NCI-H2196 (cell line): Measurements from ENCODE around the gene MFAP4.
A peak's percentile ranks its signal among the peaks of the same experiment; 100 is the strongest.

ENCODE experiments used
- DNase-seq: peaks from one replicate; lab custom pipeline; 2025; ENCODE audit not compliant: unreplicated experiment; lab: John Stamatoyannopoulos, UW

The MFAP4 gene

DNA sequence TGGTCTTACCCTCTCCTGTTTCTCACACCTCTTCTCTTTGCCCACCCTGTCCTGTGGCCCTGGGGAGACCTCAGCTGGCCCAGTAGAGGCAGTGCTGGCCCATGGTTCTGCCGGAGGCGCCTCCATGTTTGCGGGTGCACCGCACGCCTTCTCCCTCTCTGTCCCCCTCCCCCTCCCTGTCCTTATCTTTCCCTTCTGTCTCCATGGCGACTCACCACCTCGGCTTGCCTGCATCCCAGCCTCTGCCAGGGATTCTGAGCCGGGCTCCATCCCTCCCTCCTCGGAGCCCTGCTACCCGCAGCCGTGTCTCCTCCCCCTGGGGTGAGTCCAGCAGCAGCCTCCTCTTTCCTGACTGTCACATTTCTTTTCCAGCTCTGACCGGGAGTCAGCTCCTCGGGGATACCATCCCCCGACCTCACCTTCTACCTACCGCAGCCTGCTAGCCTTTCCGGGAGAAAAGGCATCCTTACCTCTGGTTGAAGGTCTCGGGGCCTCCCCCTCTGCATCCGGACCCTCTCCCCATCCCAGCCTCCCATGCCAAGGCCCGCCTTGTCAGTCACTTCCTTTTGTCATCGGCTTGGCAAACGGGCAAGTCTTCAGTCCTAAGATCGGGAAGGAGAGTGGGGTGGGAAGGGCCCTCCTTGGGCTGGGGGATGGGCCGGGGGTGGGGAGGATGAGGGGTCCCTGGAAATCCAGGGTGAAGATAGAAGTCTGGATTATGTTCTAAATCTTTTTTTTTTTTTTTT is 24.1 kb upstream of the MFAP4 start, which contains the start of gene RNF112:
Gene RNF112 (plus strand): TSS at position 358 of the 746 bp plus-strand sequence. CDS start 177 bp downstream, at position 535.
- DNase-seq, result no peak

GRCh38 chr17:19410091-19410490 is 23.1 kb upstream of the MFAP4 start:
- DNase-seq, result no peak

GRCh38 chr17:19409509-19409908 is 22.5 kb upstream of the MFAP4 start:
- DNase-seq, result no peak

DNA sequence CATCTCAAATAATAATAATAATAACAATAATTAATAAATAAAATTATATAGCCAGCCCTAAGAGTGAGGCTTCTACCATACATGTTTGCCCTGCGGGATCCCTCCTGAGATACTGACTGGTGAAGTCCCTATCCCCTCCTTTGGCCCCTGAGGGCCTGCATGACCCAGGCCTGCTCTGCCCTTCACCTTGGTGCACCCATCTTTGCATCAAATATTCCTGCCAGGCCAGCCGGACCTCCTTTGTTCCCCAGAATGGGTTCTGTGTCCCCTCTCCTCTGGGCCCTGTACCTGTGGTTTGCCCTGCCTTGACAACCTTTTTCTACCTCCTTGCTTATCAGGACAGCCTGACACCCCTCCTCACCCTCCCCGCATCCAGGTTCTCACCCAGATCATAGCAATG is 22.1 kb upstream of the MFAP4 start:
- DNase-seq, result no peak

DNA sequence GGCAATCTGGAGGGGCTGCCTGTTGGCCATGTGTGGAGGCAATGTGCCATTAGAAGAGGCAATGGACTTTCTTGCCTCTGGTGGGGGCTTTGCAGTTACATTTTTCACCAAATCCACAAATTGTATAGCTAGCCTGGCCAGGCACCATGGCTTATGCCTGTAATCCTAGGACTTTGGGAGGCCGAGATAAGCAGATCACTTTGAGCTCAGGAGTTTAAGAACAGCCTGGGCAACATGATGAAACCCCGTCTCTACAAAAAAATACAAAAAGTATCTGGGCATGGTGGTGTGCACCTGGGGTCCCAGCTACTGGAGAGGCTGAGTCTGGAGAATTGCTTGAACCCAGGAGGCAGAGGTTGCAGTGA is 21.3 kb upstream of the MFAP4 start:
- DNase-seq, result no peak

GRCh38 chr17:19407601-19408345 is 20.8 kb upstream of the MFAP4 start:
- no peak for DNase-seq

DNA sequence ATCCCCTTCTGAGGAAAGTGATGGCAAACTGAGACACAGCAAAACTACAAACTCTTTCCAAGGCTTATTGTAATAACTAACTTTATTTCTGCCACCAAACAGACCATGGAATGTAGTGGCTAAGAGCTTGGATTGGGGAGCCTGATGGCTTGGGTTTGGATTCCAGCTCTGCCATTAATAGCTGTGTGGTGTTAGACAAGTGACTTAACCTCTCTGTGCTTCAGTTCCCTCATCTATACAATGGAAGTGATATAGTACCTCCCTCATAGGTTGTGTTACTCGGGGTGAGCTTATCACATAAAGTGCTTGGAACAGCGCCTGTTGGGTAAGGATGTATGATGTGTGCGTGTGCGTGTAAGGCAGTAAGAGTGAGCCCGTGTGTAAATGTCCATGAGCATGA is 18.1 kb upstream of the MFAP4 start:
- DNase-seq, result no peak

DNA sequence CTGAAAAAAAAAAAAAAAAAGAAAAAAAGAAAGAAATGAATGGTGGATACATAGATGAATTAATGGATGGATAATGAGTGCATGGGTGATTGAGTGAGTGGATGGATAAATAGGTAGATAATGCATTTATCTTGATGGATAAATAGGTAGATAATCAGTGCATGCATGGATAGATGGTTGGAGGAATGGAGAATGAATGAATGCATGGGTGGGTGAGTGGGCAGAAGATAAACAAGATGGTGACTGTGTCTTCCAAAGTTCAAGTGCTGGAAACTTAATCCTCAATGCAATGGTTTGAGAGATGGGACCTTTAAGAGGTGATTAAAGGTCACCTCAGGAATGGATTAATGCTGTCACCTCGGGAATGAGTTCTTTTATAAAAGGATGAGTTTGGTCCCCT is 17.3 kb upstream of the MFAP4 start:
- DNase-seq, result no peak

DNA sequence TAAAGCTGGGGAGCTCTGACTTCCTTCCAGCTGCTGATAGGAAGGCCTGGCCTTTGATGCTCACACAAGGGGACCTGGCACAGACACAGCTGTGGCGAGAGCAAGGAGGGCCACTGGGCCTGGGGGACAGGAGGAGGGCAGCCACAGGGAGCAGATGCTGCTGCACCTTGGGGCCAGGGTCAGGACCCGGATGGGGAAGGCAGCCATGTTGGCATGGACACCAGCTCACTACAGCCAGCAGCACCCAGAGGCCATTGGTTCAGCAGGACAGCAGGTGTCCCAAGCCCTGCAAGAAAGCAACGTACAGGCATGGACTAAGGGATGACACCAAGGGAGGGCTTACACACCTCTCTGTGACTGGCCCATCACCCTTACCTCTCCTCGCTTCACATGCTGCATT is 16.0 kb upstream of the MFAP4 start:
- DNase-seq, result no peak

DNA sequence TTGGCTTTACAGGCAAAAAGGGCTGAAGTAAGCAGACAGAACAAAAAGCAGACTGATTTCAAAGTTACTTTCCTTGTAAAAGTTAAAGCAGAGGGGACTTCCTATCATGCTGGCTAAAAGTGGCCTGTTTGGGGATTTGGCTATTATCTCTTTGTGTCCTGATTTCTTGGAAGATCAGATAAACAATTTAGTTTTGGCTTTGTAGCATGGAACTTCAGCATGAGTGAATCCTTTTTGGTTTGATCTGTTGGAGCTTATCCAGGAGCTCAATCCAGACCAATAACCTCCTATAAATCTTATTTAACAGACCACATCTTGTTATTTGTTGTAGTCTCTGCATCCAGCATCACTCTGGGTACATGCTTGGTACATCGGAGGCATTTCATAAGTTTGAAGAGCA is 15.2 kb upstream of the MFAP4 start:
- no peak for DNase-seq

DNA sequence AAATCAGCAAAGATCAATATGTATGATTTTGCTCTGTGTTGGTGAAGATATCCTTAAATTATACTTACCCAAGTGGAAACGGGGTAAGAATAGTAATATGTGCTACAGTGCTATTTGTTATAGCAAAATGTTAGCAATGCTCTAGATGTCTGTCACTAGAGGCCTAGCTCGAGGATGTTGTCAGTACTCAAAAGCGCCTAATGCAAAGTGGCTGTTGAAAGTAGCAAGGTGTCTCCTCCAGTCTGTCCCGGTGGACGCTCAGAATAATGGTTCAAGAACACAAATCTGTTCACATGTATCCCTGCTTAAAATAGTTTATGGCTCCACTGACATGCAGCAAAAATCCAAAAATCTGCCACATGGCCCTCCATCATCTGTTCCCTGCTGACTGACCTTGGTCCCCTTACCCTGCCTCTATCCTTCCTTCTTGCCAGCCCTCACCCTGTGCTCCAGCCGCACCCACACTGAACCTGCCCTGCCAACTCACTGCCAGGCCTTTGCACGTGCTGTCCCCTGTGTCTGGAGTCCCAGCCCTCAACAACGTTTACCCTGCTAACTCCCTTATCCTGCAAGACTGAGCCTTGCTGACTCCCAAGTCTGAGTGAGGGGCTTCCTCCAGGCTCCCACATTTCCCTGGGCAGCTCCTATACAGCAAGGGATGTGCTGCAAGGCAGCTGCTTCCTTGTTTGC is 14.5 kb upstream of the MFAP4 start:
- no peak for DNase-seq

DNA sequence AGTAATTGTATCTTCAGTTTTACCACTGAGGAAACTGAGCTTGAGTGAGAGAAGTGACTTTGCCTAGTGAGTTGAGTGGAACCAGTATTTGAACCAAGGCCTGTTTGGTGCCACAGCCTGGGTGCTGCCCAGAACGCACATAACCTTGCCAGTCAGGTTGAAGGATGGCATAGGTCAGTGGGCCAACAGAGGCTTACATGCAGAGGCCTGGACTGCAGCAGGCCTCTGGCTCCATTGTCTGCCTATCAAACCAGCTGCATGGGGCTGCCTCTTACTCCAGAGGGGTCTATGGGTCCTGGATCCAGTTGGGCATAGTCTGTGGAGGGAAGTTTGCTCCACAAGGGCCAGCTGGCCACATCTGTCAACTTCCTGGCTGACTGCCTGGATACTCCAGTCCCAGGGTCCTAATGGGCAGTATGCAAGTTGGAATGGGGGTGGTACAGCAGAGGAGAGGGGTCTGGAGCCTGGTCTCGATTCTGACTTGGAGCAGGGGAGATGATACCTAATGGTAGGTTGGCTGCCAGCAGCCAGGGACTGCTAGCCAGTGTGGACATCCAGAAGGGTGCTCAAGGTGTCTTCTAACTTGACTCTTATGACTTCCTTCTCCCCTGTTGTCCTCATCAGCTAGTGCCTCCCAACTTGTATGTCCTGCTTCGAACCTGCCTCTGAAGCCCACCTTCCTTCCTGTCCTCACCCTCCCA is 12.9 kb upstream of the MFAP4 start:
- DNase-seq, result no peak

GRCh38 chr17:19398301-19399181 is 11.6 kb upstream of the MFAP4 start:
- no peak for DNase-seq

DNA sequence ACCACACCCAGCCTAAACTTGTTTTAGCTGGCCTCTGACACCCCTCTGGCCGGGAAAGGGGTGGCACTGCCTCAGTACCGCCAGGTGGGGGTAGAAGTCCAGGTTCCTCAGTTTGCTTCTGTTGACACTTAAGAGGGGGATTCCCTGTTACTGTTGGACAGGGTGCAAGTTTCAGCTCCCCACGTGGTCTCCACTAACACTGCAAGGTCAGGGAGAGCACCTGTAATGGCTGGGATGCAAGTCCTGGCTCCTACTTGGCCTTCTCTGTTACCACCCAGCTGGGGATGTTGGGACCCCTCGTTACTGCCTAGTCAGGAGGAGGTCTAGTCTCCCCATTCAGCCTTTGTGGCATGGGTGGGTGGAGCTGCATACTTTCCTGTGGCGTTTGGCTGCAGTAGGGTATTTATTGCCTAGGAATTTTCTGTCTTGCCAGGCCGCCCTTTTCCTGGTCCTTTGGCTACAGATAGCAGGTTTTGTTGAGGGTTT is 10.6 kb upstream of the MFAP4 start:
- DNase-seq, result no peak

GRCh38 chr17:19392303-19392702 is 5.3 kb upstream of the MFAP4 start:
- no peak for DNase-seq

DNA sequence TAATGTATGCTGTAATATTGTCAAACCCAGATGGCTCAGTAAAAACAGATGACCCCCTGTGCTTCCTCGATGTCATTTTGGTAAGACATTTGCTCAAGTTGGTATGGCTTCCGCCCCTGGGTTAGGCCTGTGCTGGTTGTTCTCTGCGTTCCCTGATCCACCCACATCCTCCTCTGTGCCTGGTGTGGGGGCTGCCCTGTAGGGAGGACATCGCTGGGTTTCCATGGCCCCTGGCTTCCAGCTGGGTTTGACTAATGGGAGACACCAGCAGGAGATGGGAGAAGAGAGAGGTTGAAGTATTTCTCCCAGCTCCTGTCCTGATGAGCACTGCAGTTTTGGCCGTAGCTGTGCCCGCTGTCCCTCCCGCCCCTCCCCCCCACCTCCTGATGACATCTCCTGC is 4.4 kb upstream of the MFAP4 start:
- DNase-seq, result no peak

- no peak for DNase-seq
These were observed 4.0 kb upstream of the MFAP4 start for GRCh38 chr17:19390951-19391350.

DNA sequence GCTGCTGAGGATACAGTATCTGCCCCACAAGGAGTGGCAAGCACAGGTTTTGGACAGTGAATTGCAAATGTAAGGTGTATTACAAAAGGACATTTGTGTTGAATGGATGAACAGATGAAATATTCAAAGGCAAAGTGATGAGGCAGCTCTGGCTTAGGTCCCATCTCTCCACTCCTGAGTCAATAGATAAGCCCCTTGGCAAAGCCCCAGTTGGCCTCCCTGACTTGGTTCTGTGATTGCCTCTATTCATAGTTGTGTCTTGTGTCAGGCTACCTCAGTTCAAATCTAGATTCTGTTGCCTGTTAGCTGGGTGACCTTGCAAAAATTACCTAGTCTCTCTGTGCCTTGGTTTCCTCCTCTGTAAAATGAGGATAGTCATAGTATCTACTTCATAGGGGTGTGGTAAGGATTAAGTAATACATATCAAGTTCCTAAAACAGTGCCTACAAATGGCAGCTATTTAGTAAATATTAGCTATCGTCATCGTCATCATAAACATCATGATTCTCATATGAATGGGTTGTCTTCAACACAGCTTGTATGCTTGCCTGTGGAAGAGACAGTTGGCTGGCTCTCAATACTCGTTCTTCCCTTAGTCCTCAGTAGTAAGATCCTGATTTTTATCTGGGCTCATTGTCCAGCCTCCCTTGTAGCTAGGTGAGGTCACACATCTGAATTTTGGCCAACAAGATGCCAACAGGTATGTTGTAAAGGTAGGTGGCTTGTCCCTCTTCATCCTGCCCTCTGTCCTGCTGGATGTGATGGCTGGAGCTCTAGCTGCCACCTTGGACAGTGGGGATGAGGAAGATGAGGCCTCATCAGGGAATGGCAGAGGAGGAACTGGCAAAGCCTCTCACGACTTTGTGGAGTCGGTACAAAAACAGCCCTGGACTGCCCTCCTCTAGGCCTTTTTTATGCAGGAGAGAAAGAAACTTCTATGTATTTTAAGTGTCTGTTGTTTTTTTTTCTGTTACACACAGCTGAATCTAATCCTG is 2.1 kb upstream of the MFAP4 start:
- DNase-seq, result peak; percentile 20

GRCh38 chr17:19387921-19388521 is 1.0 kb upstream of the MFAP4 start:
- DNase-seq, result no peak
